HG03558 (cell line): ENCODE data around the gene DOP1A.
"Not testable (repeated sequence)": the region's sequence is repeated elsewhere in the genome, so short reads cannot be mapped to it uniquely, and the experiment has no call there.

Source experiments
- ATAC-seq: cut with Tn5 transposase; IDR thresholded peaks from one replicate; pipeline ENCODE4 v1.9.1; 2021; ENCODE audit warnings: moderate number of reproducible peaks; ENCODE audit not compliant: unreplicated experiment; ENCODE audit errors: extremely low read depth

Gene DOP1A

GRCh38 chr6:83132121-83132520 is 64.7 kb downstream of the DOP1A start:
- ATAC-seq: no peak

- no peak for ATAC-seq
Measured at GRCh38 chr6:83138118-83138722, 70.7 kb downstream of the DOP1A start.

DNA sequence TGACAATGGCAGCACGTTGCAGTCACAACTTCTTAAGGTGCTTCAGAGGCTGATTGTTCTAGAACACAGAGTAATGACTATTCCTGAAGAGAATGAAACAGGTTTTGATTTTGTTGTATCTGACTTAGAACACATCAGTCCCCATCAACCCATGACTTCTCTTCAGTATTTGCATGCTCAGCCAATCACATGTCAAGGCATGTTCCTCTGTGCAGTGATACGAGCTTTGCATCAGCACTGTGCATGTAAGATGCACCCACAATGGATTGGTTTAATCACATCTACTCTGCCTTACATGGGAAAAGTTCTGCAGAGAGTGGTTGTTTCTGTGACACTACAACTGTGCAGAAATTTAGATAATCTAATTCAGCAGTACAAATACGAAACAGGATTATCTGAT is 71.3 kb downstream of the DOP1A start:
- ATAC-seq: no peak

GRCh38 chr6:83151114-83151513 is 83.6 kb downstream of the DOP1A start:
- ATAC-seq: no peak

DNA sequence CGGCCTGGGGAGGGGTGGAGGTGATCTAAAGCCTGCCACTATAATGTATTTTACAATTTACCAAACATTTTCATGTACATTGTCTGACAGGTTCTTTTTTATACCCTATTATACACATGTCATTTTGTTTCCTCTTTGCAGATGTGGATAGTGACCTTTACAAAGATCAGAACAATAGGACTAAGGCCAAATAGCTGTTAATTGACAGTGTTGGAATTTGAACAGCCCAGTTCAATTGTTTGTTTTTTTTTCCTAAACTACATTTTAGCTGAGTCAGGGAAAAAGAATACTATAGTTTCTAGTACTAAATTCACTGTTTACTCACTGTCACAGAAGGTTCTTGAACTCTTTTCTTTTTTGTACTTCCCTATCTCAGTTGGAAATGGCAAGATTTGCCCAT is 85.4 kb downstream of the DOP1A start:
- ATAC-seq: no peak

DNA sequence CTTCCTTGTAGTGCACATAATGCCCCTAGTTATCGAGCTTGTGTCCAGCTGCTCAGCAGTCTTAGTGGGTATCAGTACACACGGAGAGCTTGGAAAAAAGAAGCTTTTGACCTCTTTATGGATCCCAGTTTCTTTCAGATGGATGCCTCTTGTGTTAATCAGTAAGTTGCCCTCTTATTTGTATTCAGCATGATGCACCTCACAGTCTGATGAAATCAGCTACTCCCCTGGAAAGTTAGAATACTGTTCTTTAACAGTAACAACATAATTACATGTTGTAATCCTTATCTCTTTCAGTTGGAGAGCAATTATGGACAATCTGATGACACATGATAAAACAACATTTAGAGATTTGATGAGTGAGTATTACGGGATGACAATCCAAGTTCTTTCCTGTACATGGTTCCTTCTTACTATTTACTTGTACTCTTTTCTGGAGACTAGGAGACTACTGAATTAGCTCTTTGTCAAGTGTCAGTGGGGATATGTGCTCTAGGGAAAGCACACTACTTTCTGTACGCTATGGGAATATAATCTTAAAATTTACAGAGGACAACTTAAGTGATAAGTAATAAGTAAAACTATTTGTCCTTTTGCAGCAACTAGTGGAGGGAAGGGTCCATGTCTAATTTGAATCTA is 86.5 kb downstream of the DOP1A start:
- no peak for ATAC-seq

GRCh38 chr6:83155794-83156193 is 88.3 kb downstream of the DOP1A start:
- no peak for ATAC-seq

DNA sequence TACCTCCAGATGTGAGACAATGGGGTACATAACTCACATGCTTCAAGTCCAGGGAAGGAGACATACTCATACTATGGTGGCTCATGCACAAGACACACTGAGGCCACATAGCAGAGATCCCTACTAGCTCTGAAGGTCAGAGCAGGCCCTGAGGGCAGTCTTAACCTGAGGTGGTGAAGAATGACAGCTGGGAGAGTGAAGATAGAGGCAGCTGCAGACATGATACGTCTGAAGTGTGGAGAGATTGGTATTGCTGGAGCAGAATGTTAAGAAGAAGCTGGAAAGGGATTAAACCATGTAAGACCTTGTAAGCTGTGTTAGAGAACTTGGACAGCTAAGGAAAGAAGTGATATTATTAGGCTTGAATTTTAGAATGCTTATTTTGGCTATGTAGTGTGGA is 92.7 kb downstream of the DOP1A start:
- ATAC-seq: no peak

DNA sequence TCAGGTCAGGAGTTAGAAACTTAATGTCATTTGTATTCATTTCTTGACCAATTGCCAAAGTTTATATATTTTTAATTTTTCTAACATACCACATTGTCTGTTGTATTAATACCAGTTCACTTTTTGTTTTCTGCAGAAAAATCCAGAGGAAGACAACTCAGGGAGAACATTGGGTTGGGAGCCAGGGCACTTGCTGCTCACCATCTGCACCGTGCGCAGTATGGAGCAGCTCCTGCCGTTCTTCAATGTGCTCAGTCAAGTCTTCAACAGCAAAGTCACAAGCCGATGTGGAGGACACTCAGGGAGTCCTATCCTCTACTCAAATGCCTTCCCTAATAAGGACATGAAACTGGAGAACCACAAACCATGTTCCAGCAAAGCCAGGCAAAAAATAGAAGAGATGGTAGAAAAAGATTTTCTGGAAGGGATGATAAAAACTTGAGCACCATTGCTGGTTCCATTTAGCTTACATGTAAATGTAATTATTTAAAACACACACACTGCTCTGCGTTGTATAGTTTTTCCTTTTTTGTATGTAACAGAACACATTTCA is 100.3 kb downstream of the DOP1A start:
- no peak for ATAC-seq

GRCh38 chr6:83168556-83168955 is 101.1 kb downstream of the DOP1A start:
- no peak for ATAC-seq

GRCh38 chr6:83169106-83169505 is 101.6 kb downstream of the DOP1A start:
- no peak for ATAC-seq

GRCh38 chr6:83169511-83169910 is 102.0 kb downstream of the DOP1A start:
- ATAC-seq: no peak

DNA sequence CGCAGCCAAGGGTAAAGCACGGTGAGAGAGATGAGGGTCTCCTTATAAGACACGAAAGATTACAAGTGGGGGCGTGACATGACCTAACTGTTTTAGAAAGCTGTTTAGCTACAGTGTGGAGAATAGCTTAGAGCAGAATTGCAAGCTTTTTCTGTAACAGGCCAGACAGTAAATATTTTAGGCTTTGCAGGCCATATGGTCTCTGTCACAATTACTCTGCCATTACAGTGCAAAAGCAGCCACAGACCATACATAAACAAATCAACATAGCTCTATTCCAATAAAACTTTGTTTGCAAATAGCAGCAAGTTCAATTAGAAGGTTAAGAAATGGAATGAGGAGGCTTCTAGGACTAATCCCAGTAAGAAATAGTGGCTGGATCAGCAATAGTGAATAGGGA is 108.8 kb downstream of the DOP1A start:
- no peak for ATAC-seq

DNA sequence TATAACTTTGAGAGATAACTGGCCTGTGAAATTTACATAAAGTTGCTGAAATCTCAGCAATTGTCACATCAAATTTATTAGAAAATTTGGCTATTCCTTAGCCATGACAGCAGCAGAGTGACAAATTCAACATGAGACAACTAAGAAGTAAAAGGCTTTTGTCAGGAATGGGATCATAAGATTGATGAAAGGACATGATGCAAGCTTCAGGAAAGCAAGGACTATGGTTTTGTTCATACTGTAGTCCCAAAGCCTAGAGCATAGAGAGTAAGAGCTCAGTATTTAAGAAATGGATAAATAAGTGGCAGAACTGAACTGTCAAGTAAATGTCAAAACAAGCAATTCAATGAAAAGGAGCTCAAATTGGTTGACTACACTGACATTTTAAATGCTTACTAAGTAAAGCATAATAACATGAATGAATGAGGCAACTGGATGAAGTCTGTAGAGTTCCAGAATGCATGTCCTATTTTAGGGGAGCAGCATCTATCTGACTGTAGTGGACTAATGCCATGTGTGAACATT is 113.0 kb downstream of the DOP1A start:
- no peak for ATAC-seq

DNA sequence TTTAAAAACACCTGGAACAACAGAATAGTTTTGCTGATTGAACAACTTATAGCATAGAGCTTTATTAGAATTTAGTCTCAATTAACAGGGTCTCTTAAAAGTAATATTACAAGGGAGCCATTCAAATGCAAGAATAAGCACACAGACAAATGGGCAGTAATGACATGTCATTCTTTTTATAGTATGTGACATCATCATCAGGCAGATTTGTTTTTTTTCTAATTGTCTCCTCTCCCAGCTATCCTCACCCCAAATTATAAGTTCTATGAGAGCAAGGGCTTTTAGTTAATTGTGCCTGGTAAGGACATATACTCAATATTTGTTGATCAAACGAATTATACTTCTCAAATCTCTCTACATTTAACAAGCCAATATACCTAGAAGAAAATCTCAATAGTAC is 114.6 kb downstream of the DOP1A start:
- no peak for ATAC-seq

GRCh38 chr6:83183082-83183828 is 115.8 kb downstream of the DOP1A start:
- no peak for ATAC-seq

DNA sequence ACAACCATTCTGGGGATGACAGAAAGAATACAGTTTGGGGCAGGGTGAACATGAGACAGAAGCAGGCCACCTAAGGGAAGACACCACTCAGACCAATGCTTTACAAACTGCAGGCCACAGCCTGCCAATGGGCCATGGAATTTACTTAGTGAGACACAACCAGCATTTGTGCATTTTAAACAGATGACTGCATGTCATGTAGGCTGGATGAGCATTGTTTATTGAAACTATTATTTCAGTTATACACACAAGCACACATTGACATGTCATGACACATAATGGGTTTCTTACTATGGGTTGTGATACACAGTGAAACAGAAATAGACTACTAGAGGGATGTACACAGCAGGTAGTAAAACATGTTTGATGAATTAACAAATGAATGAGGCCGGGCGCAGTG is 117.6 kb downstream of the DOP1A start:
- ATAC-seq: no peak

DNA sequence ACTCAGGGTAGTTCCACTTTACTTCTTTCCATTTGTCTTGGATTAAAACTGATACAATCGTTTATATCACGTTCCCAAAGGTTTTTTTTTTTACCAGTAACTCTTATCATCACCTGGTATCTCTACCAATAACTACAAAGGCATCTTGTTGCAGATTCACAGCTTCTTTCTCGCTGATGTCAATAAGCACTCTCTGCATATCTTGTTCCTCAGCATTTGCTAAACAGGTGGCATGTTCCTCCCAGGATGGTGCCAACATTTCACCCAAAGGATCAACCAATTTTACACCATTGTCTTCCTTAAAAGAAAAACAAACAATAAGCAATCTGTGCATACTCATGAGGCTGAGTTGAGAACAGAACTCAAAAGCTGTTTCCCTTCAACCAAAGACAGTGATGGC is 121.0 kb downstream of the DOP1A start:
- ATAC-seq: no peak

DNA sequence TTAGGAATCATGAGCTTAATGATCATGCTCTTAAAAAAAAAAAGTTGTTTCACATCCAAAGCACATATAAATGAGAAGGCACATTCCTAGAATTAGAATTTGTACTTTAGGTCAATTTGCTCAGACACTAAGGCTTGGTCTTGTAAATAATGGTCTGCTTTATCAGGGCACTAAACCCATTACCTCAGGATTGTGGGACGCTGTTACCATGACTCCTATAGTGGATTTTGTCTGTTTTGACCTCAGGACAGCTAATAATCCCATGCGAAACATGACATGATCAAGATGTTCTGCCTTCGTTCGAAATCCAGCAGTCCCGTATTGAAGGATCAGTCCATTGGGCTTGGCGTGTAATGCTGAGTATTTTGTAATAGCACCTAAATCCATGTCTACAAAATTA is 123.2 kb downstream of the DOP1A start:
- no peak for ATAC-seq

DNA sequence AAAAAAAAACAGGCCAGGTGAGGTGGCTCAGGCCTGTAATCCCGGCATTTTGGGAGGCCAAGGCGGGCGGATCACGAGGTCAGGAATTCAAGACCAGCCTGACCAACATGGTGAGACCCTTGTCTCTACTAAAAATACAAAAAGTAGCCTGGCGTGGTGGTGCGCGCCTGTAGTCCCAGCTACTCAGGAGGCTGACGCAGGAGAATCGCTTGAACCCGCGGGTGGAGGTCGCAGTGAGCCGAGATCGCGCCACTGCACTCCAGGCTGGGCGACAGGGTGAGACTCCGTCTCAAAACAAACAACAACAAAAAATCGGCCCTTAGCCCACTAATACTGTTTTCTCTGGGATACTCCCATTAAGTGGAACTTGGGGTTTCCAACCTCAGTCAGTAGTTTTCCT is 124.5 kb downstream of the DOP1A start:
- not testable (repeated sequence) for ATAC-seq

GRCh38 chr6:83192456-83192855 is 125.0 kb downstream of the DOP1A start:
- no peak for ATAC-seq
